CD4-positive, CD25-positive, alpha-beta regulatory T cell (primary cell): Measurements from ENCODE around the gene CFAP54. TPM values are rescaled to one million over a fixed set of nuclear protein-coding genes. Genes with fewer than 3 reads are reported as not detected.

Experiments used
- ATAC-seq, 2 donors: fragments of 150-1000 bp; cut with Tn5 transposase; one replicate each; pipeline ENCODE4 v1.10.0; 2021; ENCODE audit warnings: low read depth in 2 of 2, moderate number of reproducible peaks in 2 of 2, moderate library complexity in 1 of 2
- DNase-seq, 3 donors: peaks; one replicate each; pipeline versions ENCODE4 v3.0.0 to v3.0.0-alpha.2; 2012 to 2022; ENCODE audit warnings: mixed read lengths in 1 of 3
- H3K27ac ChIP-seq: one replicate; pipeline ENCODE4 v1.7.0; 2013; ENCODE audit warnings: mild to moderate bottlenecking, low read length; ENCODE audit not compliant: insufficient read depth, poor library complexity, severe bottlenecking
- H3K27me3 ChIP-seq: one replicate; pipeline ENCODE4 v1.7.0; 2013; ENCODE audit warnings: low read length; ENCODE audit not compliant: control insufficient read depth, insufficient read depth
- H3K36me3 ChIP-seq: one replicate; pipeline ENCODE4 v1.7.0; 2013; ENCODE audit warnings: mild to moderate bottlenecking, low read length, moderate library complexity; ENCODE audit not compliant: control insufficient read depth, insufficient read depth
- H3K4me1 ChIP-seq: 2 replicates; pipeline ENCODE4 v1.7.0; 2013; ENCODE audit warnings: mild to moderate bottlenecking, low read length; ENCODE audit not compliant: insufficient read depth, control insufficient read depth, poor library complexity, severe bottlenecking
- H3K4me3 ChIP-seq: one replicate; pipeline ENCODE4 v1.7.0; 2013; ENCODE audit warnings: low read depth, mild to moderate bottlenecking, low read length, moderate library complexity
- H3K9me3 ChIP-seq, 2 experiments: 1 replicate in 1 of 2; 2 replicates in 1 of 2; pipeline ENCODE4 v1.7.0; 2013; ENCODE audit warnings: low read length in 2 of 2, mild to moderate bottlenecking in 1 of 2, moderate library complexity in 1 of 2; ENCODE audit not compliant: control insufficient read depth in 2 of 2
- H3K27ac Mint-ChIP-seq, 3 donors: one replicate each; pipeline ENCODE4 v1.8.0; 2020 to 2022; ENCODE audit warnings: mild to moderate bottlenecking in 3 of 3, mixed read lengths in 3 of 3, moderate library complexity in 2 of 3
- H3K27me3 Mint-ChIP-seq: one replicate; pipeline ENCODE4 v1.8.0; 2022; ENCODE audit warnings: mild to moderate bottlenecking, mixed read lengths
- H3K36me3 Mint-ChIP-seq: one replicate; pipeline ENCODE4 v1.8.0; 2020; ENCODE audit warnings: mixed read lengths
- H3K4me1 Mint-ChIP-seq, 4 donors: one replicate each; pipeline ENCODE4 v1.8.0; 2020 to 2022; ENCODE audit warnings: mixed read lengths in 4 of 4, mild to moderate bottlenecking in 1 of 4
- H3K4me3 Mint-ChIP-seq, 4 donors: one replicate each; pipeline ENCODE4 v1.8.0; 2020 to 2022; ENCODE audit warnings: mild to moderate bottlenecking in 4 of 4, mixed read lengths in 4 of 4, moderate library complexity in 3 of 4
- H3K9me3 Mint-ChIP-seq, 7 donors: one replicate each; pipeline ENCODE4 v1.8.0; 2020 to 2022; ENCODE audit warnings: mixed read lengths in 7 of 7, mild to moderate bottlenecking in 3 of 7, moderate library complexity in 2 of 7
- polyA plus RNA-seq, 4 donors: library from polyadenylated mRNA; unstranded; fragments of 300-500 nt; fragmentation: Illumina TruSeq; gene quantifications; one replicate each; pipeline ENCODE4 v1.2.3, GENCODE V29; 2021
- total RNA-seq: library from RNA; stranded (reverse); gene quantifications from one replicate; pipeline ENCODE4 v1.2.3, GENCODE V29; 2022

Gene CFAP54
- total and polyA plus RNA-seq, 5 donors from 2014 or later = 0.07 to 0.32 (median 0.27) TPM; not detected in 2

GRCh38 chr12:96496944-96497343, 7.6 kb downstream of the CFAP54 start:
- peaks cover 29 to 57% (median 40%) of the 10 kb centered on the region in 4 donors for H3K4me1 Mint-ChIP-seq

GRCh38 chr12:96497855-96498254, 8.5 kb downstream of the CFAP54 start:
- H3K4me3 Mint-ChIP-seq = peak overlapping the region in 1 of 4 donors; percentile 39
- H3K27me3 Mint-ChIP-seq = no peaks in the 10 kb centered on the region
- H3K9me3 Mint-ChIP-seq = peaks cover 0 to 2% (median 0%) of the 10 kb centered on the region in 7 donors
- Histone ChIP-seq H3K9me3 (no peaks in the 10 kb centered on the region), H3K4me1 (peaks cover 38% of the 10 kb centered on the region), H3K36me3 (no peaks in the 10 kb centered on the region), H3K27me3 (no peaks in the 10 kb centered on the region), H3K4me3 (no peak overlapping the region), H3K27ac (no peak overlapping the region)
- H3K4me1 Mint-ChIP-seq = peaks cover 33 to 65% (median 45%) of the 10 kb centered on the region in 4 donors
- DNase-seq (no peak), ATAC-seq (no peak)
- no peaks in the 10 kb centered on the region for H3K36me3 Mint-ChIP-seq
- no peak overlapping the region for H3K27ac Mint-ChIP-seq

More at GRCh38 chr12:96496944-96497343, 7.6 kb downstream of the CFAP54 start:
- Histone ChIP-seq H3K4me1 (peaks cover 30% of the 10 kb centered on the region), H3K9me3 (no peaks in the 10 kb centered on the region), H3K4me3 (no peak overlapping the region), H3K27ac (no peak overlapping the region), H3K36me3 (no peaks in the 10 kb centered on the region), H3K27me3 (no peaks in the 10 kb centered on the region)
- Mint-ChIP-seq H3K27me3 (no peaks in the 10 kb centered on the region), H3K9me3 (peaks cover 0 to 2% (median 0%) of the 10 kb centered on the region in 7 donors), H3K36me3 (no peaks in the 10 kb centered on the region), H3K27ac (peak overlapping the region in 2 of 3 donors; percentile 18 to 30), H3K4me3 (no peak overlapping the region)
- ATAC-seq (no peak), DNase-seq (no peak)

- Histone ChIP-seq H3K4me3 (peak overlapping the region; percentile 65), H3K9me3 (no peaks in the 10 kb centered on the region), H3K36me3 (no peaks in the 10 kb centered on the region), H3K27me3 (no peaks in the 10 kb centered on the region), H3K4me1 (peaks cover 38% of the 10 kb centered on the region), H3K27ac (peak overlapping the region; percentile 51)
- peaks cover 33 to 61% (median 45%) of the 10 kb centered on the region in 4 donors for H3K4me1 Mint-ChIP-seq
- ATAC-seq (peak in 1 of 2 donors; percentile 13), DNase-seq (peak in 1 of 3 donors; percentile 31)
- no peaks in the 10 kb centered on the region for H3K36me3 Mint-ChIP-seq
- H3K9me3 Mint-ChIP-seq = peaks cover 0 to 2% (median 0%) of the 10 kb centered on the region in 7 donors
- H3K27me3 Mint-ChIP-seq = no peaks in the 10 kb centered on the region
- H3K27ac Mint-ChIP-seq = peak overlapping the region; percentile 74 to 94 (median 91)
- peak overlapping the region in 3 of 4 donors; percentile 20 to 41 (median 31) for H3K4me3 Mint-ChIP-seq
Measured at GRCh38 chr12:96500693-96501092, 11.3 kb downstream of the CFAP54 start.

GRCh38 chr12:96501133-96501761, 11.9 kb downstream of the CFAP54 start:
- DNase-seq (peak in 2 of 3 donors; percentile 17 to 76), ATAC-seq (peak; percentile 69 to 76)
- Mint-ChIP-seq H3K9me3 (peaks cover 0 to 2% (median 0%) of the 10 kb centered on the region in 7 donors), H3K27ac (peak overlapping the region; percentile 74 to 94 (median 91)), H3K4me3 (peak overlapping the region; percentile 20 to 41 (median 28)), H3K27me3 (no peaks in the 10 kb centered on the region), H3K4me1 (peaks cover 31 to 55% (median 42%) of the 10 kb centered on the region in 4 donors), H3K36me3 (no peaks in the 10 kb centered on the region)
- no peaks in the 10 kb centered on the region for H3K27me3 ChIP-seq
- no peaks in the 10 kb centered on the region for H3K9me3 ChIP-seq
- peak overlapping the region; percentile 65 for H3K4me3 ChIP-seq
- peaks cover 34% of the 10 kb centered on the region for H3K4me1 ChIP-seq
- H3K27ac ChIP-seq = peak overlapping the region; percentile 51
- no peaks in the 10 kb centered on the region for H3K36me3 ChIP-seq

GRCh38 chr12:96501908-96502307, 12.5 kb downstream of the CFAP54 start:
- peak overlapping the region in 3 of 4 donors; percentile 20 to 48 (median 41) for H3K4me3 Mint-ChIP-seq
- H3K27ac Mint-ChIP-seq = peak overlapping the region; percentile 74 to 94 (median 91)
- Histone ChIP-seq H3K36me3 (no peaks in the 10 kb centered on the region), H3K27me3 (no peaks in the 10 kb centered on the region), H3K4me1 (peaks cover 30% of the 10 kb centered on the region), H3K27ac (peak overlapping the region; percentile 51), H3K9me3 (no peaks in the 10 kb centered on the region), H3K4me3 (peak overlapping the region; percentile 65)
- no peaks in the 10 kb centered on the region for H3K27me3 Mint-ChIP-seq
- H3K9me3 Mint-ChIP-seq = peaks cover 0 to 2% (median 0%) of the 10 kb centered on the region in 7 donors
- DNase-seq (no peak), ATAC-seq (no peak)
- no peaks in the 10 kb centered on the region for H3K36me3 Mint-ChIP-seq
- H3K4me1 Mint-ChIP-seq = peaks cover 24 to 48% (median 39%) of the 10 kb centered on the region in 4 donors

- Mint-ChIP-seq H3K9me3 (peaks cover 0 to 2% (median 0%) of the 10 kb centered on the region in 7 donors), H3K27ac (peak overlapping the region; percentile 62 to 93 (median 74)), H3K27me3 (no peaks in the 10 kb centered on the region), H3K4me3 (peak overlapping the region in 1 of 4 donors; percentile 62), H3K4me1 (peaks cover 23 to 44% (median 36%) of the 10 kb centered on the region in 4 donors), H3K36me3 (no peaks in the 10 kb centered on the region)
- Histone ChIP-seq H3K4me1 (peaks cover 30% of the 10 kb centered on the region), H3K27ac (peak overlapping the region; percentile 30), H3K4me3 (no peak overlapping the region), H3K27me3 (no peaks in the 10 kb centered on the region), H3K36me3 (no peaks in the 10 kb centered on the region), H3K9me3 (no peaks in the 10 kb centered on the region)
- ATAC-seq (no peak), DNase-seq (peak in 1 of 3 donors; percentile 55)
Measured at GRCh38 chr12:96502477-96502876, 13.1 kb downstream of the CFAP54 start.

- Histone ChIP-seq H3K4me1 (peaks cover 30% of the 10 kb centered on the region), H3K27me3 (no peaks in the 10 kb centered on the region), H3K36me3 (no peaks in the 10 kb centered on the region), H3K4me3 (no peak overlapping the region), H3K27ac (peak overlapping the region; percentile 30), H3K9me3 (no peaks in the 10 kb centered on the region)
- Mint-ChIP-seq H3K36me3 (no peaks in the 10 kb centered on the region), H3K4me1 (peaks cover 23 to 38% (median 32%) of the 10 kb centered on the region in 4 donors), H3K9me3 (peaks cover 0 to 1% (median 0%) of the 10 kb centered on the region in 7 donors), H3K4me3 (peak overlapping the region in 2 of 4 donors; percentile 62 to 66), H3K27ac (peak overlapping the region; percentile 74 to 93 (median 88)), H3K27me3 (no peaks in the 10 kb centered on the region)
- no peak for ATAC-seq
- DNase-seq = no peak
Measured at GRCh38 chr12:96502949-96503532, 13.7 kb downstream of the CFAP54 start.
